Thymus (tissue), 11 donors: ENCODE results near the gene EMC6. TPM values are rescaled to one million over a fixed set of nuclear protein-coding genes. Genes with fewer than 3 reads are reported as not detected.

Experiments used
- DNase-seq, 9 donors: peaks; one replicate each; pipeline ENCODE4 v3.0.0-alpha.2; 2013; ENCODE audit warnings: low spot score in 9 of 9, low read depth in 6 of 9, missing footprints in 1 of 9
- H3K27ac ChIP-seq, 2 donors: one replicate each; pipeline ENCODE4 v1.5.1; 2013; ENCODE audit warnings: control low read depth in 1 of 2, low read depth in 1 of 2, low read length in 1 of 2, mild to moderate bottlenecking in 1 of 2, moderate library complexity in 1 of 2
- H3K27me3 ChIP-seq, 2 donors: one replicate each; pipeline ENCODE4 v1.5.1; 2013; ENCODE audit warnings: low read length in 1 of 2; ENCODE audit not compliant: control insufficient read depth in 2 of 2, insufficient read depth in 1 of 2
- H3K36me3 ChIP-seq, 2 donors: one replicate each; pipeline ENCODE4 v1.5.1; 2013; ENCODE audit warnings: low read length in 1 of 2, mild to moderate bottlenecking in 1 of 2, moderate library complexity in 1 of 2; ENCODE audit not compliant: control insufficient read depth in 2 of 2, insufficient read depth in 2 of 2
- H3K4me1 ChIP-seq, 2 donors: one replicate each; pipeline ENCODE4 v1.5.1; 2013; ENCODE audit warnings: low read length in 2 of 2; ENCODE audit not compliant: control insufficient read depth in 2 of 2, insufficient read depth in 2 of 2
- H3K4me3 ChIP-seq, 2 donors: one replicate each; pipeline ENCODE4 v1.5.1; 2013; ENCODE audit warnings: low read length in 2 of 2, control low read depth in 1 of 2, mild to moderate bottlenecking in 1 of 2
- H3K9me3 ChIP-seq, 2 donors: one replicate each; pipeline ENCODE4 v1.5.1; 2013; ENCODE audit warnings: low read length in 1 of 2, mild to moderate bottlenecking in 1 of 2; ENCODE audit not compliant: control insufficient read depth in 2 of 2, insufficient read depth in 1 of 2
- WGBS: extraction: QIAGEN DNeasy Blood & Tissue Kit; methylation state at CpG from one replicate; pipeline ENCODE4 v1.1.7; 2013; 5-methylcytosine and 5-hydroxymethylcytosine counted together
- polyA plus RNA-seq: library from polyadenylated mRNA; stranded (reverse); fragments of 200-250 nt; gene quantifications from one replicate; pipeline ENCODE4 v1.2.3, GENCODE V29; 2013
- total RNA-seq: library from RNA; stranded (reverse); fragments of 120-200 nt; gene quantifications from one replicate; pipeline ENCODE4 v1.2.4, GENCODE V29; 2013
- donor health status: healthy.

EMC6 gene
- total and polyA plus RNA-seq, 2 donors, result 18.3 to 68.7 TPM

GRCh38 chr17:3647251-3647650, 21.4 kb upstream of the EMC6 start:
- H3K27ac ChIP-seq, result no peak overlapping the region
- DNase-seq, result no peak
- H3K9me3 ChIP-seq, result no peaks in the 10 kb centered on the region
- no peak overlapping the region for H3K4me3 ChIP-seq
- H3K27me3 ChIP-seq, result no peaks in the 10 kb centered on the region
- WGBS, result 95% methylated on average over 12 of the region's 12 CpGs
- H3K36me3 ChIP-seq, result peaks cover 4 to 5% of the 10 kb centered on the region in 2 donors
- H3K4me1 ChIP-seq, result peaks cover 0 to 18% of the 10 kb centered on the region in 2 donors

- no peak overlapping the region for H3K27ac ChIP-seq
- peak in 3 of 9 donors; percentile 39 to 61 (median 60) for DNase-seq
- H3K4me1 ChIP-seq, result peaks cover 0 to 18% of the 10 kb centered on the region in 2 donors
- peaks cover 4 to 5% of the 10 kb centered on the region in 2 donors for H3K36me3 ChIP-seq
- no peak overlapping the region for H3K4me3 ChIP-seq
- H3K9me3 ChIP-seq, result no peaks in the 10 kb centered on the region
- no peaks in the 10 kb centered on the region for H3K27me3 ChIP-seq
- WGBS, result 76% methylated on average over 20 of the region's 20 CpGs
Measured at GRCh38 chr17:3647769-3648555, 20.6 kb upstream of the EMC6 start.

- DNase-seq, result no peak
- Histone ChIP-seq H3K4me3 (no peak overlapping the region), H3K27me3 (no peaks in the 10 kb centered on the region), H3K4me1 (no peaks in the 10 kb centered on the region), H3K36me3 (peaks cover 0 to 6% of the 10 kb centered on the region in 2 donors), H3K9me3 (no peaks in the 10 kb centered on the region), H3K27ac (no peak overlapping the region)
- WGBS, result 96% methylated on average over 11 of the region's 11 CpGs
Measured at GRCh38 chr17:3655766-3656165, 12.8 kb upstream of the EMC6 start.

- WGBS, result 95% methylated on average over 16 of the region's 16 CpGs
Measured at GRCh38 chr17:3656353-3656752, 12.3 kb upstream of the EMC6 start.

GRCh38 chr17:3656755-3657587, 11.6 kb upstream of the EMC6 start:
- WGBS, result 94% methylated on average over 16 of the region's 16 CpGs
- H3K4me1 ChIP-seq, result no peaks in the 10 kb centered on the region
- H3K36me3 ChIP-seq, result peaks cover 0 to 12% of the 10 kb centered on the region in 2 donors

More at GRCh38 chr17:3656353-3656752, 12.3 kb upstream of the EMC6 start:
- no peaks in the 10 kb centered on the region for H3K4me1 ChIP-seq
- H3K9me3 ChIP-seq, result no peaks in the 10 kb centered on the region
- no peak overlapping the region for H3K4me3 ChIP-seq
- no peak overlapping the region for H3K27ac ChIP-seq
- peaks cover 0 to 10% of the 10 kb centered on the region in 2 donors for H3K36me3 ChIP-seq
- DNase-seq, result no peak
- H3K27me3 ChIP-seq, result no peaks in the 10 kb centered on the region

GRCh38 chr17:3657588-3657869, 11.1 kb upstream of the EMC6 start:
- no peak overlapping the region for H3K27ac ChIP-seq
- no peak overlapping the region for H3K4me3 ChIP-seq
- no peak for DNase-seq
- 94% methylated on average over 7 of the region's 7 CpGs for WGBS
- H3K4me1 ChIP-seq, result no peaks in the 10 kb centered on the region
- H3K9me3 ChIP-seq, result no peaks in the 10 kb centered on the region
- no peaks in the 10 kb centered on the region for H3K27me3 ChIP-seq
- peaks cover 0 to 16% of the 10 kb centered on the region in 2 donors for H3K36me3 ChIP-seq

More at GRCh38 chr17:3656755-3657587, 11.6 kb upstream of the EMC6 start:
- no peak overlapping the region for H3K27ac ChIP-seq
- no peak overlapping the region for H3K4me3 ChIP-seq
- H3K9me3 ChIP-seq, result no peaks in the 10 kb centered on the region
- H3K27me3 ChIP-seq, result no peaks in the 10 kb centered on the region
- no peak for DNase-seq

- Histone ChIP-seq H3K27ac (no peak overlapping the region), H3K36me3 (peaks cover 2 to 22% of the 10 kb centered on the region in 2 donors), H3K4me3 (no peak overlapping the region), H3K4me1 (no peaks in the 10 kb centered on the region), H3K9me3 (no peaks in the 10 kb centered on the region), H3K27me3 (no peaks in the 10 kb centered on the region)
- 91% methylated on average over 42 of the region's 42 CpGs for WGBS
- DNase-seq, result no peak
Measured at GRCh38 chr17:3657874-3658783, 10.5 kb upstream of the EMC6 start.

GRCh38 chr17:3658784-3659449, 9.7 kb upstream of the EMC6 start:
- no peak for DNase-seq
- no peaks in the 10 kb centered on the region for H3K27me3 ChIP-seq
- no peak overlapping the region for H3K27ac ChIP-seq
- H3K4me3 ChIP-seq, result no peak overlapping the region
- H3K9me3 ChIP-seq, result no peaks in the 10 kb centered on the region
- H3K36me3 ChIP-seq, result peaks cover 10 to 30% of the 10 kb centered on the region in 2 donors
- H3K4me1 ChIP-seq, result no peaks in the 10 kb centered on the region
- 90% methylated on average over 22 of the region's 22 CpGs for WGBS
